Activated naive CD8-positive, alpha-beta T cell treated with anti-CD3 and anti-CD28 coated beads for 36 hours (primary cell): Measurements from ENCODE around the gene SNHG17. TPM values are rescaled to one million over a fixed set of nuclear protein-coding genes. Genes with fewer than 3 reads are reported as not detected.
"Not testable (repeated sequence)": the region's sequence is repeated elsewhere in the genome, so short reads cannot be mapped to it uniquely, and the experiment has no call there.

Experiments
- DNase-seq: peaks from one replicate; pipeline ENCODE4 v3.0.0; 2021
- H3K27ac Mint-ChIP-seq: one replicate; pipeline ENCODE4 v1.8.0; 2022; ENCODE audit warnings: mild to moderate bottlenecking, moderate library complexity, mixed read lengths
- H3K27me3 Mint-ChIP-seq: one replicate; pipeline ENCODE4 v1.8.0; 2022; ENCODE audit warnings: mild to moderate bottlenecking, mixed read lengths
- H3K36me3 Mint-ChIP-seq: one replicate; pipeline ENCODE4 v1.8.0; 2021; ENCODE audit warnings: mild to moderate bottlenecking, mixed read lengths
- H3K4me1 Mint-ChIP-seq: one replicate; pipeline ENCODE4 v1.8.0; 2021; ENCODE audit warnings: mixed read lengths
- H3K4me3 Mint-ChIP-seq: one replicate; pipeline ENCODE4 v1.8.0; 2022; ENCODE audit warnings: mild to moderate bottlenecking, moderate library complexity, mixed read lengths
- H3K9me3 Mint-ChIP-seq: one replicate; pipeline ENCODE4 v1.8.0; 2022; ENCODE audit warnings: mixed read lengths
- total RNA-seq, 2 experiments: library from RNA; stranded (reverse); gene quantifications; one replicate each; pipeline ENCODE4 v1.2.3, GENCODE V29; 2021

Gene SNHG17
- total RNA-seq, result 100 to 1,000 TPM; 249 to 259 TPM

GRCh38 chr20:38434770-38435554 lies at the start of gene SNHG17:
SNHG17 (minus strand) TSS chr20:38435328.
- peaks cover 30% of the 10 kb centered on the region for H3K4me1 Mint-ChIP-seq
- peaks cover 48% of the 10 kb centered on the region for H3K36me3 Mint-ChIP-seq
- DNase-seq, result peak; percentile 87
- H3K27me3 Mint-ChIP-seq, result peaks cover 11% of the 10 kb centered on the region
- no peaks in the 10 kb centered on the region for H3K9me3 Mint-ChIP-seq
- H3K4me3 Mint-ChIP-seq, result peak within 1 kb of the TSS; percentile 96
- H3K27ac Mint-ChIP-seq, result peak within 1 kb of the TSS; percentile 97

- Mint-ChIP-seq H3K27me3 (no peaks in the 10 kb centered on the region), H3K4me1 (peaks cover 39% of the 10 kb centered on the region), H3K4me3 (no peak overlapping the region)
Observed at GRCh38 chr20:38479596-38479995, 44.5 kb upstream of the SNHG17 start.

GRCh38 chr20:38477747-38478146 lies 42.6 kb upstream of the SNHG17 start:
- Mint-ChIP-seq H3K4me3 (no peak overlapping the region), H3K36me3 (peaks cover 25% of the 10 kb centered on the region), H3K4me1 (peaks cover 48% of the 10 kb centered on the region), H3K27ac (no peak overlapping the region), H3K9me3 (peaks cover 2% of the 10 kb centered on the region), H3K27me3 (no peaks in the 10 kb centered on the region)
- DNase-seq, result no peak

More at GRCh38 chr20:38479596-38479995, 44.5 kb upstream of the SNHG17 start:
- DNase-seq, result no peak
- Mint-ChIP-seq H3K36me3 (peaks cover 24% of the 10 kb centered on the region), H3K27ac (no peak overlapping the region), H3K9me3 (peaks cover 2% of the 10 kb centered on the region)

- no peak for DNase-seq
- no peaks in the 10 kb centered on the region for H3K9me3 Mint-ChIP-seq
- H3K27me3 Mint-ChIP-seq, result no peaks in the 10 kb centered on the region
Observed at GRCh38 chr20:38473367-38473795, 38.3 kb upstream of the SNHG17 start.

GRCh38 chr20:38472513-38473366 lies 37.6 kb upstream of the SNHG17 start, which contains the start of gene RALGAPB:
RALGAPB (plus strand) TSS chr20:38472843; CDS start chr20:38488433, 15,590 bp downstream.
- Mint-ChIP-seq H3K36me3 (peaks cover 8% of the 10 kb centered on the region), H3K27ac (peak within 1 kb of the TSS; percentile 87), H3K27me3 (no peaks in the 10 kb centered on the region), H3K4me1 (peaks cover 43% of the 10 kb centered on the region), H3K9me3 (no peaks in the 10 kb centered on the region), H3K4me3 (peak within 1 kb of the TSS; percentile 87)
- DNase-seq, result peak; percentile 98

More at GRCh38 chr20:38473367-38473795, 38.3 kb upstream of the SNHG17 start:
- Mint-ChIP-seq H3K36me3 (peaks cover 10% of the 10 kb centered on the region), H3K4me1 (peaks cover 43% of the 10 kb centered on the region), H3K27ac (peak overlapping the region; percentile 79), H3K4me3 (peak overlapping the region; percentile 87)

- Mint-ChIP-seq H3K27me3 (no peaks in the 10 kb centered on the region), H3K27ac (peak overlapping the region; percentile 87), H3K4me3 (peak overlapping the region; percentile 87), H3K36me3 (peaks cover 4% of the 10 kb centered on the region), H3K9me3 (no peaks in the 10 kb centered on the region), H3K4me1 (peaks cover 39% of the 10 kb centered on the region)
- DNase-seq, result no peak
Observed at GRCh38 chr20:38471987-38472512, 36.9 kb upstream of the SNHG17 start.

GRCh38 chr20:38471245-38471644 lies 36.1 kb upstream of the SNHG17 start:
- peaks cover 4% of the 10 kb centered on the region for H3K36me3 Mint-ChIP-seq
- no peak for DNase-seq
- H3K9me3 Mint-ChIP-seq, result no peaks in the 10 kb centered on the region
- H3K4me3 Mint-ChIP-seq, result no peak overlapping the region
- H3K27ac Mint-ChIP-seq, result no peak overlapping the region
- H3K4me1 Mint-ChIP-seq, result peaks cover 32% of the 10 kb centered on the region
- H3K27me3 Mint-ChIP-seq, result no peaks in the 10 kb centered on the region

- no peaks in the 10 kb centered on the region for H3K27me3 Mint-ChIP-seq
- H3K4me1 Mint-ChIP-seq, result peaks cover 5% of the 10 kb centered on the region
- no peak overlapping the region for H3K27ac Mint-ChIP-seq
- no peak for DNase-seq
- no peak overlapping the region for H3K4me3 Mint-ChIP-seq
- no peaks in the 10 kb centered on the region for H3K36me3 Mint-ChIP-seq
- no peaks in the 10 kb centered on the region for H3K9me3 Mint-ChIP-seq
Observed at GRCh38 chr20:38466983-38467382, 31.9 kb upstream of the SNHG17 start.

GRCh38 chr20:38466171-38466570 lies 31.0 kb upstream of the SNHG17 start:
- Mint-ChIP-seq H3K27ac (no peak overlapping the region), H3K27me3 (no peaks in the 10 kb centered on the region), H3K36me3 (no peaks in the 10 kb centered on the region), H3K4me1 (no peaks in the 10 kb centered on the region), H3K9me3 (no peaks in the 10 kb centered on the region), H3K4me3 (no peak overlapping the region)
- no peak for DNase-seq

GRCh38 chr20:38461569-38461968 lies 26.4 kb upstream of the SNHG17 start:
- not testable (repeated sequence) for H3K9me3 Mint-ChIP-seq

GRCh38 chr20:38461167-38461566 lies 26.0 kb upstream of the SNHG17 start:
- not testable (repeated sequence) for DNase-seq

More at GRCh38 chr20:38461569-38461968, 26.4 kb upstream of the SNHG17 start:
- H3K4me3 Mint-ChIP-seq, DNase-seq, H3K27me3 Mint-ChIP-seq, H3K4me1 Mint-ChIP-seq, H3K27ac Mint-ChIP-seq, H3K36me3 Mint-ChIP-seq: not testable (repeated sequence)

GRCh38 chr20:38460631-38461030 lies 25.5 kb upstream of the SNHG17 start:
- not testable (repeated sequence) for H3K9me3 Mint-ChIP-seq, H3K36me3 Mint-ChIP-seq, H3K4me3 Mint-ChIP-seq, H3K4me1 Mint-ChIP-seq, H3K27me3 Mint-ChIP-seq, H3K27ac Mint-ChIP-seq, DNase-seq

More at GRCh38 chr20:38461167-38461566, 26.0 kb upstream of the SNHG17 start:
- H3K4me1 Mint-ChIP-seq, H3K9me3 Mint-ChIP-seq, H3K27me3 Mint-ChIP-seq, H3K27ac Mint-ChIP-seq, H3K4me3 Mint-ChIP-seq, H3K36me3 Mint-ChIP-seq: not testable (repeated sequence)

GRCh38 chr20:38460040-38460623 lies 25.0 kb upstream of the SNHG17 start:
- H3K27ac Mint-ChIP-seq, result no peak overlapping the region
- no peak for DNase-seq
- peaks cover 5% of the 10 kb centered on the region for H3K4me1 Mint-ChIP-seq
- no peaks in the 10 kb centered on the region for H3K9me3 Mint-ChIP-seq
- H3K4me3 Mint-ChIP-seq, result no peak overlapping the region
- H3K27me3 Mint-ChIP-seq, result no peaks in the 10 kb centered on the region
- H3K36me3 Mint-ChIP-seq, result no peaks in the 10 kb centered on the region

- Mint-ChIP-seq H3K27me3 (no peaks in the 10 kb centered on the region), H3K4me3 (no peak overlapping the region), H3K9me3 (no peaks in the 10 kb centered on the region), H3K4me1 (peaks cover 7% of the 10 kb centered on the region), H3K36me3 (no peaks in the 10 kb centered on the region), H3K27ac (no peak overlapping the region)
- DNase-seq, result no peak
Observed at GRCh38 chr20:38458314-38458713, 23.2 kb upstream of the SNHG17 start.
